ENCODE data around the gene CCDC141. TPM values are rescaled to one million over a fixed set of nuclear protein-coding genes. Genes with fewer than 3 reads are reported as not detected.

The CCDC141 gene
- total RNA-seq, 1 donor from 2014 or later = 3.6 TPM

DNA sequence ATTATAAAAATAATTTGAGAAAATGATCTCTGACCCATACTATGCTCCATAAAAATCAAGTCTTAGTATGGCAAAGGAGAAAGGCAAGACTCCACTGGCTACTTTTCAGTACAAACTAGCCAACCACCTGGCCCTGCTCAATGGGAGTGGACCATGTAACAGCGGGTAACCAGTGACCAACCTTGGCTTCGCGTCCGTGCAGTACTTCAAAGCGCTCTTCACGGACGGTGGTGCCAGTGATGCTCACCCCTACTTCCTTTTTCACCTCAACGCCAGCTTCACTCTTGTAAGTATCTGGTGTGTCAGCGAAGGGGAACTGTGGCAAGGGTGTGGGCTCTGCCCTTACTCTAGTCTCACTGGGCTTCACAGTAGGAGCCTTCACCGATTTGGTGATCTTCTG lies 266.0 kb downstream of the CCDC141 start:
- intact Hi-C loops (cut with micrococcal nuclease) = no loop called here
- Mint-ChIP-seq H3K4me1 (ENCODE audit: low read depth) (no peaks in the 10 kb centered on the region), H3K27ac (no peak overlapping the region), H3K36me3 (ENCODE audit: low read depth) (peaks cover 10% of the 10 kb centered on the region), H3K9me3 (no peaks in the 10 kb centered on the region), H3K27me3 (ENCODE audit: low read depth) (no peaks in the 10 kb centered on the region), H3K4me3 (ENCODE audit: low read depth) (no peak overlapping the region)
- DNase-seq (ENCODE audit: low spot score) = no peak

DNA sequence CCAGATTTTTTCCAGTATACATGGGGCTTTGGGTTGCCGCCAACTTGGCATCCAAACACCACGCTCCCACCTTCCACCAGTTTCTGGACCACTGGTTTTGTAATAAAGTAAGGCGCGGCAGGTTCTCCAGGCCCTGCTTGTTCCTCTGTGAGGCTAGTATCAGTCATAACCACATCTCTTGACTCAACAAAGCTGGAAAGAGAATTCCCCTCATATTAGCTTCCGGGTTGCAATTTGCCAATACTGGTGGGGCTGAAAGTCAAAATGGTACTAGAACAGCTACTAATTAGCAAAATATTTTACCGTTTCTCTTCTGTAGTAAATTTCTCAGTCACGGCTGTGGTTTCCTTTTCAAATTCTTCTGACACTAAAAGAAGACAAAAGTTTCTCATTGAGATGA lies 267.7 kb downstream of the CCDC141 start:
- H3K9me3 Mint-ChIP-seq = no peaks in the 10 kb centered on the region
- H3K4me3 Mint-ChIP-seq (ENCODE audit: low read depth) = no peak overlapping the region
- no peak for DNase-seq (ENCODE audit: low spot score)
- no peak overlapping the region for H3K27ac Mint-ChIP-seq
- no peaks in the 10 kb centered on the region for H3K4me1 Mint-ChIP-seq (ENCODE audit: low read depth)
- intact Hi-C loops (cut with micrococcal nuclease) = no loop called here
- H3K36me3 Mint-ChIP-seq (ENCODE audit: low read depth) = peaks cover 15% of the 10 kb centered on the region
- no peaks in the 10 kb centered on the region for H3K27me3 Mint-ChIP-seq (ENCODE audit: low read depth)

Other genes starting within 250 kb of the CCDC141 start
- 3.3 and 3.7 TPM in 2 replicates for gene TTN, start 242.7 kb downstream of the CCDC141 start, total RNA-seq
- gene SESTD1, start 214.7 kb upstream of the CCDC141 start, total RNA-seq = 9.8 and 14.3 TPM in 2 replicates

All from activated T-helper 2 cell treated with anti-CD3 and anti-CD28 coated beads, Interferon-gamma antibody, Interleukin-2, Interleukin-4, amounts not matched to agents 10 μg/mL and 5 μg/mL and 100 μg/mL, durations not matched to agents 14 hours and 24 hours and 36 hours (primary cell).